GM12878 (cell line): Measurements from ENCODE around the gene METRN. TPM values are rescaled to one million over a fixed set of nuclear protein-coding genes. Genes with fewer than 3 reads are reported as not detected.

Source experiments
- BACH1 ChIP-seq: fragments of 450-650 bp; IDR thresholded peaks from 2 replicates; pipeline ENCODE4 v1.6.1; 2017; ENCODE audit warnings: mild to moderate bottlenecking, borderline replicate concordance
- BHLHE40 ChIP-seq, 2 experiments: fragments of 450-650 bp in 1 of 2; IDR thresholded peaks; 2 replicates each; pipeline ENCODE4 v1.6.1; 2011 to 2017; ENCODE audit warnings: low read depth in 2 of 2, borderline replicate concordance in 1 of 2, improper control_type of control experiment in 1 of 2, low read length in 1 of 2, mild to moderate bottlenecking in 1 of 2
- CEBPZ ChIP-seq: fragments of 150-350 bp; IDR thresholded peaks from 2 replicates; pipeline ENCODE4 v1.6.1; 2016; ENCODE audit warnings: low read depth, low read length
- DPF2 ChIP-seq: fragments of 450-650 bp; IDR thresholded peaks from 2 replicates; pipeline ENCODE4 v1.6.1; 2017; ENCODE audit warnings: mild to moderate bottlenecking
- EGR1 ChIP-seq, 2 experiments: IDR thresholded peaks; 1 replicate in 1 of 2; 2 replicates in 1 of 2; pipeline ENCODE4 v1.6.1; 2011 to 2012; ENCODE audit warnings: low read depth in 2 of 2, low read length in 2 of 2, borderline replicate concordance in 1 of 2, mild to moderate bottlenecking in 1 of 2, moderate library complexity in 1 of 2
- FOS ChIP-seq: IDR thresholded peaks from 3 replicates; pipeline ENCODE4 v1.6.1; 2011; ENCODE audit warnings: borderline replicate concordance; ENCODE audit not compliant: insufficient read length; ENCODE audit errors: extremely low read depth
- HDGF ChIP-seq: fragments of 450-650 bp; IDR thresholded peaks from 2 replicates; pipeline ENCODE4 v1.6.1; 2016; ENCODE audit warnings: antibody characterized with exemption
- KAT2A ChIP-seq: conservative IDR thresholded peaks from 2 replicates; pipeline ENCODE4 v1.6.1; 2011; ENCODE audit warnings: low read depth, low read length; ENCODE audit not compliant: control insufficient read depth
- LARP7 ChIP-seq: fragments of 450-650 bp; IDR thresholded peaks from 2 replicates; pipeline ENCODE4 v1.6.1; 2017; ENCODE audit warnings: mild to moderate bottlenecking
- MYC ChIP-seq: IDR thresholded peaks from 2 replicates; pipeline ENCODE4 v1.6.1; 2011; ENCODE audit warnings: mild to moderate bottlenecking, low read length, moderate library complexity, inconsistent platforms; ENCODE audit not compliant: insufficient read depth, insufficient replicate concordance, insufficient read length, severe bottlenecking
- PKNOX1 ChIP-seq: fragments of 450-650 bp; IDR thresholded peaks from 2 replicates; pipeline ENCODE4 v1.6.1; 2016; ENCODE audit warnings: mild to moderate bottlenecking
- RCOR1 ChIP-seq: conservative IDR thresholded peaks from 2 replicates; pipeline ENCODE4 v1.6.1; 2012; ENCODE audit warnings: low read depth, low read length, improper control_type of control experiment
- RELB ChIP-seq: fragments of 450-650 bp; IDR thresholded peaks from 2 replicates; pipeline ENCODE4 v1.6.1; 2017; ENCODE audit warnings: low read depth, mild to moderate bottlenecking, moderate library complexity
- SIN3A ChIP-seq: IDR thresholded peaks from 2 replicates; pipeline ENCODE4 v1.6.1; 2012; ENCODE audit warnings: low read depth, low read length, improper control_type of control experiment
- TCF7 ChIP-seq: IDR thresholded peaks from 2 replicates; pipeline ENCODE4 v1.6.1; 2014; ENCODE audit warnings: antibody characterized with exemption, borderline replicate concordance
- USF1 ChIP-seq: IDR thresholded peaks from 2 replicates; pipeline ENCODE4 v1.6.1; 2011; ENCODE audit warnings: borderline replicate concordance, low read depth, mild to moderate bottlenecking, moderate library complexity, mixed read lengths, low read length; ENCODE audit not compliant: insufficient read depth; ENCODE audit errors: extremely low read length
- ZNF207 ChIP-seq: fragments of 450-650 bp; IDR thresholded peaks from 2 replicates; pipeline ENCODE4 v1.6.1; 2014; ENCODE audit warnings: antibody characterized with exemption, mild to moderate bottlenecking, borderline replicate concordance
- ZNF384 ChIP-seq: IDR thresholded peaks from 2 replicates; pipeline ENCODE4 v1.6.1; 2012; ENCODE audit warnings: low read depth, mild to moderate bottlenecking, low read length, improper control_type of control experiment, borderline replicate concordance
- polyA plus RNA-seq, 11 experiments: library from polyadenylated mRNA; depleted of rRNA in 4 of 11; unstranded in 6 of 11; stranded (reverse) in 5 of 11; fragments of >200 nt; fragmentation: Nextera tagmentation in 4 of 11; fragmentation: Illumina TruSeq in 1 of 11; extraction: Ambion mirVana in 4 of 11; extraction: Trizol in 1 of 11; gene quantifications; 1 replicate in 1 of 11; 2 replicates in 10 of 11; pipeline versions ENCODE4 v1.2.1 to v1.2.3, GENCODE V29; 2011 to 2016; ENCODE audit warnings: inconsistent platforms in 2 of 11, missing spikeins in 2 of 11, low read depth in 1 of 11
- total RNA-seq, 4 experiments: library from RNA; depleted of rRNA in 3 of 4; stranded (reverse); fragments of >200 nt in 3 of 4; fragmentation: Illumina TruSeq in 1 of 4; extraction: Trizol in 1 of 4; gene quantifications; 2 replicates each; pipeline versions ENCODE4 v1.2.1 to v1.2.3, GENCODE V29; 2013 to 2021
- TF ChIP-seq, protein P1 (sequence below): fragments of 450-650 bp; IDR thresholded peaks from 2 replicates; pipeline ENCODE4 v1.6.1; 2017; ENCODE audit warnings: borderline replicate concordance

METRN gene
- total and polyA plus RNA-seq, 10 of the 15 experiments (the other 5 are each of a cell fraction or from before 2014, with no cell fraction given), result 0.11 to 12.8 (median 1.1) TPM; not detected in 1

- TF ChIP-seq BHLHE40 (IDR thresholded peaks at IDR 0.05; ENCODE audit: borderline replicate concordance in 1 of 2, low read depth in 2 of 2, low read length in 1 of 2), result peak in 1 of 2 experiments; percentile 71; a peak in 2 of 4 replicates
- no peak for TF ChIP-seq RELB
- 0 out of 2 replicates have a peak, but pooled peaks have one; percentile 49 for TF ChIP-seq ZNF207
- no peak for TF ChIP-seq TCF7
- TF ChIP-seq MYC, result peak; percentile 48
- TF ChIP-seq CEBPZ, result no peak
- peak; percentile 78 for TF ChIP-seq USF1
- TF ChIP-seq PKNOX1, result peak; percentile 79
- TF ChIP-seq LARP7, result peak; percentile 90
- TF ChIP-seq FOS, result no peak
- TF ChIP-seq EGR1 (IDR thresholded peaks at IDR 0.05; ENCODE audit: borderline replicate concordance in 1 of 2, low read depth in 2 of 2, low read length in 2 of 2), result no peak
- peak; percentile 83 for TF ChIP-seq BACH1
- TF ChIP-seq ZNF384, result no peak
- TF ChIP-seq, protein P1, sequence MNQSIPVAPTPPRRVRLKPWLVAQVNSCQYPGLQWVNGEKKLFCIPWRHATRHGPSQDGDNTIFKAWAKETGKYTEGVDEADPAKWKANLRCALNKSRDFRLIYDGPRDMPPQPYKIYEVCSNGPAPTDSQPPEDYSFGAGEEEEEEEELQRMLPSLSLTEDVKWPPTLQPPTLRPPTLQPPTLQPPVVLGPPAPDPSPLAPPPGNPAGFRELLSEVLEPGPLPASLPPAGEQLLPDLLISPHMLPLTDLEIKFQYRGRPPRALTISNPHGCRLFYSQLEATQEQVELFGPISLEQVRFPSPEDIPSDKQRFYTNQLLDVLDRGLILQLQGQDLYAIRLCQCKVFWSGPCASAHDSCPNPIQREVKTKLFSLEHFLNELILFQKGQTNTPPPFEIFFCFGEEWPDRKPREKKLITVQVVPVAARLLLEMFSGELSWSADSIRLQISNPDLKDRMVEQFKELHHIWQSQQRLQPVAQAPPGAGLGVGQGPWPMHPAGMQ, result no peak
- TF ChIP-seq HDGF, result 0 out of 2 replicates have a peak, but pooled peaks have one; percentile 84
- no peak for TF ChIP-seq RCOR1
- TF ChIP-seq DPF2, result peak; percentile 79
- no peak for TF ChIP-seq KAT2A
- 0 out of 2 replicates have a peak, but pooled peaks have one; percentile 27 for TF ChIP-seq SIN3A
These were observed 19.4 kb upstream of the METRN start (continued) for GRCh38 chr16:695355-696089.
